CD14-positive monocyte (primary cell): Measurements from ENCODE around the gene ANKRD66. TPM values are rescaled to one million over a fixed set of nuclear protein-coding genes. Genes with fewer than 3 reads are reported as not detected.

Source experiments
- DNase-seq, 3 donors: peaks; one replicate each; pipeline ENCODE4 v3.0.0-alpha.2; 2011 to 2022
- H2AFZ ChIP-seq: 2 replicates; pipeline ENCODE4 v1.6.0; 2012; ENCODE audit warnings: mild to moderate bottlenecking, low read depth, low read length, inconsistent platforms; ENCODE audit not compliant: insufficient read depth, poor library complexity, severe bottlenecking
- H3K27ac ChIP-seq, 2 donors: 1 replicate in 1 of 2; 2 replicates in 1 of 2; pipeline ENCODE4 v1.5.1; 2012 to 2013; ENCODE audit warnings: low read length in 2 of 2, control low read depth in 1 of 2, inconsistent platforms in 1 of 2, low read depth in 1 of 2, mild to moderate bottlenecking in 1 of 2
- H3K27me3 ChIP-seq, 2 donors: one replicate each; pipeline versions ENCODE4 v1.6.0 to v1.6.1; 2011 to 2013; ENCODE audit warnings: low read length in 2 of 2; ENCODE audit not compliant: control insufficient read depth in 2 of 2, insufficient read depth in 2 of 2
- H3K36me3 ChIP-seq, 2 donors: replicated peaks in 1 of 2; 1 replicate in 1 of 2; 2 replicates in 1 of 2; pipeline versions ENCODE4 v1.5.1 to v1.6.1; 2012 to 2013; ENCODE audit warnings: low read length in 2 of 2, control low read depth in 1 of 2, inconsistent platforms in 1 of 2, mild to moderate bottlenecking in 1 of 2; ENCODE audit not compliant: insufficient read depth in 2 of 2, control insufficient read depth in 1 of 2
- H3K4me1 ChIP-seq, 2 donors: 1 replicate in 1 of 2; 2 replicates in 1 of 2; pipeline versions ENCODE4 v1.5.1 to v1.6.1; 2012 to 2013; ENCODE audit warnings: low read length in 2 of 2, control low read depth in 1 of 2, inconsistent platforms in 1 of 2, mild to moderate bottlenecking in 1 of 2, moderate library complexity in 1 of 2; ENCODE audit not compliant: insufficient read depth in 2 of 2, control insufficient read depth in 1 of 2
- H3K4me2 ChIP-seq: replicated peaks from 2 replicates; pipeline ENCODE3; 2012; ENCODE audit warnings: low read length, moderate library complexity, mild to moderate bottlenecking; ENCODE audit not compliant: poor library complexity, severe bottlenecking; ENCODE audit errors: extremely low read depth
- H3K4me3 ChIP-seq, 3 experiments: fragments of 200-600 bp in 1 of 3; sonication (generic) in 1 of 3; replicated peaks in 1 of 3; 1 replicate in 2 of 3; 2 replicates in 1 of 3; pipeline ENCODE4 v1.5.1; 2011 to 2013; ENCODE audit warnings: low read length in 3 of 3, mild to moderate bottlenecking in 3 of 3, control low read depth in 2 of 3, low read depth in 2 of 3, inconsistent platforms in 1 of 3, moderate library complexity in 1 of 3
- H3K79me2 ChIP-seq: 2 replicates; pipeline ENCODE4 v1.6.0; 2012; ENCODE audit warnings: mild to moderate bottlenecking, control low read depth, inconsistent platforms, low read length, moderate library complexity; ENCODE audit not compliant: insufficient read depth
- H3K9ac ChIP-seq: 2 replicates; pipeline ENCODE4 v1.6.0; 2017; ENCODE audit warnings: low read length, mild to moderate bottlenecking; ENCODE audit not compliant: insufficient read depth, poor library complexity, severe bottlenecking
- H3K9me3 ChIP-seq, 2 donors: replicated peaks in 1 of 2; 1 replicate in 1 of 2; 2 replicates in 1 of 2; pipeline versions ENCODE4 v1.5.1 to v1.6.1; 2012 to 2013; ENCODE audit warnings: low read length in 2 of 2, control low read depth in 1 of 2; ENCODE audit not compliant: control insufficient read depth in 1 of 2, insufficient read depth in 1 of 2
- H4K20me1 ChIP-seq: 2 replicates; pipeline ENCODE4 v1.6.0; 2012; ENCODE audit warnings: mild to moderate bottlenecking, low read length, control low read depth, moderate library complexity; ENCODE audit not compliant: insufficient read depth
- H3K27ac Mint-ChIP-seq, 7 donors: one replicate each; pipeline ENCODE4 v1.8.0; 2020; ENCODE audit warnings: mild to moderate bottlenecking in 7 of 7, mixed read lengths in 7 of 7, moderate library complexity in 6 of 7, inconsistent platforms in 2 of 7
- H3K27me3 Mint-ChIP-seq, 3 donors: one replicate each; pipeline ENCODE4 v1.8.0; 2021 to 2022; ENCODE audit warnings: low read depth in 3 of 3, mild to moderate bottlenecking in 3 of 3, mixed read lengths in 3 of 3, moderate library complexity in 3 of 3, inconsistent platforms in 1 of 3
- H3K36me3 Mint-ChIP-seq, 2 donors: one replicate each; pipeline ENCODE4 v1.8.0; 2020; ENCODE audit warnings: mixed read lengths in 2 of 2, inconsistent platforms in 1 of 2, mild to moderate bottlenecking in 1 of 2
- H3K4me1 Mint-ChIP-seq: one replicate; pipeline ENCODE4 v1.8.0; 2020; ENCODE audit warnings: mild to moderate bottlenecking, mixed read lengths
- H3K4me3 Mint-ChIP-seq, 2 donors: one replicate each; pipeline ENCODE4 v1.8.0; 2020; ENCODE audit warnings: mild to moderate bottlenecking in 2 of 2, mixed read lengths in 2 of 2, moderate library complexity in 1 of 2
- H3K9me3 Mint-ChIP-seq, 7 donors: one replicate each; pipeline ENCODE4 v1.8.0; 2020 to 2022; ENCODE audit warnings: mixed read lengths in 7 of 7, mild to moderate bottlenecking in 6 of 7, moderate library complexity in 6 of 7, inconsistent platforms in 2 of 7
- CTCF ChIP-seq: fragments of 200-600 bp; IDR thresholded peaks from one replicate; pipeline ENCODE4 v1.8.0; 2022; ENCODE audit warnings: antibody characterized with exemption, mild to moderate bottlenecking
- WGBS: methylation state at CpG from one replicate; pipeline ENCODE4 v1.1.5; 2013; ENCODE audit warnings: missing lambda C conversion rate; ENCODE audit not compliant: insufficient coverage; 5-methylcytosine and 5-hydroxymethylcytosine counted together
- intact Hi-C, 2 donors: fragments of 100-400 bp; cut with micrococcal nuclease; formaldehyde crosslinking; loops; one replicate each; pipeline versions ENCODE4 v1.15.0 to v1.15.1; 2023
- polyA plus RNA-seq, 3 donors: library from polyadenylated mRNA; depleted of rRNA in 1 of 3; unstranded in 2 of 3; stranded (reverse) in 1 of 3; fragments of 300-500 nt in 2 of 3; fragments of >200 nt in 1 of 3; fragmentation: Illumina TruSeq in 2 of 3; gene quantifications; 1 replicate in 2 of 3; 2 replicates in 1 of 3; pipeline ENCODE4 v1.2.3, GENCODE V29; 2012 to 2021

The ANKRD66 gene
- polyA plus RNA-seq, 3 donors: not detected

- Mint-ChIP-seq H3K4me3 (no peak overlapping the region), H3K36me3 (peaks cover 18 to 32% of the 10 kb centered on the region in 2 donors), H3K27me3 (peaks cover 4 to 14% (median 13%) of the 10 kb centered on the region in 3 donors), H3K4me1 (peaks cover 49% of the 10 kb centered on the region), H3K9me3 (peaks cover 0 to 5% (median 3%) of the 10 kb centered on the region in 7 donors), H3K27ac (peak overlapping the region in 3 of 7 donors; percentile 27 to 92 (median 42))
- no peak for DNase-seq
- Histone ChIP-seq H3K27me3 (no peaks in the 10 kb centered on the region), H3K9me3 (no peaks in the 10 kb centered on the region), H3K9ac (no peak overlapping the region), H3K4me3 (no peak overlapping the region), H2AFZ (no peak overlapping the region), H3K4me1 (peaks cover 37 to 48% of the 10 kb centered on the region in 2 donors), H3K36me3 (no peaks in the 10 kb centered on the region), H3K27ac (peak overlapping the region in 1 of 2 donors; percentile 74), H3K4me2 (no peak overlapping the region), H3K79me2 (no peaks in the 10 kb centered on the region), H4K20me1 (no peaks in the 10 kb centered on the region)
- intact Hi-C loops: loop anchor here (5.0 kb wide), 1 partner anchor 42 kb away; no protein-coding TSS in a partner anchor
- no peak for TF ChIP-seq CTCF
- 100% methylated on average over 1 of the region's 1 CpG for WGBS
Observed at GRCh38 chr6:46729787-46730326, 16.9 kb upstream of the ANKRD66 start.

GRCh38 chr6:46730921-46731461 lies 15.7 kb upstream of the ANKRD66 start:
- peaks cover 43 to 60% of the 10 kb centered on the region in 2 donors for H3K4me1 ChIP-seq
- Mint-ChIP-seq H3K27ac (peak overlapping the region; percentile 85 to 93 (median 89)), H3K27me3 (peaks cover 5 to 24% (median 20%) of the 10 kb centered on the region in 3 donors), H3K4me1 (peaks cover 56% of the 10 kb centered on the region), H3K4me3 (peak overlapping the region in 1 of 2 donors; percentile 61), H3K9me3 (peaks cover 0 to 5% (median 3%) of the 10 kb centered on the region in 7 donors), H3K36me3 (peaks cover 22 to 33% of the 10 kb centered on the region in 2 donors)
- no peaks in the 10 kb centered on the region for H3K36me3 ChIP-seq
- H3K9ac ChIP-seq: no peak overlapping the region
- no peaks in the 10 kb centered on the region for H4K20me1 ChIP-seq
- H3K4me2 ChIP-seq: peak overlapping the region; percentile 24
- no peaks in the 10 kb centered on the region for H3K9me3 ChIP-seq
- TF ChIP-seq CTCF: no peak
- no CpG with 5 or more reads among the region's 4 CpGs for WGBS
- H3K27ac ChIP-seq: peak overlapping the region in 1 of 2 donors; percentile 74
- intact Hi-C loops: loop anchor here (5.0 kb wide), 1 partner anchor 41 kb away; no protein-coding TSS in a partner anchor
- H3K4me3 ChIP-seq: peak overlapping the region in 1 of 3 experiments; percentile 10
- DNase-seq: peak; percentile 83 to 91 (median 89)
- no peak overlapping the region for H2AFZ ChIP-seq
- H3K27me3 ChIP-seq: peaks cover 1 to 7% of the 10 kb centered on the region in 2 donors
- H3K79me2 ChIP-seq: no peaks in the 10 kb centered on the region
